HL-60 (cell line): Measurements from ENCODE around the gene PRDM16.

Source experiments
- CTCF ChIP-seq: IDR thresholded peaks from one replicate; pipeline ENCODE4 v1.5.1; 2011; ENCODE audit warnings: low read length, control low read depth, inconsistent platforms; ENCODE audit not compliant: insufficient read depth
- POLR2AphosphoS5 ChIP-seq: IDR thresholded peaks from 2 replicates; pipeline ENCODE4 v1.6.1; 2012; ENCODE audit warnings: low read depth

GRCh38 chr1:3386205-3387002, 317.4 kb downstream of the PRDM16 start:
- no peak for TF ChIP-seq POLR2AphosphoS5
- no peak for TF ChIP-seq CTCF
